DND-41 (cell line): ENCODE results near the gene CCDC91.

Experiments used
- CTCF ChIP-seq: IDR thresholded peaks from 2 replicates; pipeline ENCODE4 v1.5.1; 2012; ENCODE audit warnings: borderline replicate concordance, low read length, moderate library complexity, mild to moderate bottlenecking; ENCODE audit not compliant: poor library complexity, severe bottlenecking; ENCODE audit errors: extremely low read depth
- EZH2 ChIP-seq: IDR thresholded peaks from 3 replicates; pipeline ENCODE4 v1.6.1; 2012; ENCODE audit warnings: borderline replicate concordance, low read depth, mild to moderate bottlenecking, moderate library complexity, low read length, inconsistent platforms; ENCODE audit not compliant: severe bottlenecking

GRCh38 chr12:28320353-28320752 is 130.1 kb downstream of the CCDC91 start:
- TF ChIP-seq CTCF, result no peak
- no peak for TF ChIP-seq EZH2
